ENCODE measurements around the gene AP1S3.

Gene AP1S3

DNA sequence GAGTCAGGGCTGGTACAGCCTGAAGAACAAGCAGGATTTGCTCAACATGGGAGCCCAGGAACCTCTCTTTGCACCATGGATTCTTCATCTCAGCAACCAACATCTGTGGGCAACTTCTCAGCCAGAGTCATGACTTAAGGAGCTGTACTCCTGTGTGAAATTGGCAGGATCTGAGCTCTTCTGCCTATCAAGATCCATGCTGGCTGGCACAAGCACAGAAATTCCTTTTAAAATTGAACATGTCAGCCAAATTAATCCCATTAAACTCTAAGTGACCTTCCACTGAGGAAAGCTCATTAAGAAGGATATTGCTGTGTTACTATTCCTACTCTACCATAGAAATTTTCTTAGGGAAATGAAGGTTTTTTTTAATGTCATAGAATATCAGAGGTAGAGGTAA, 124.7 kb downstream of the AP1S3 start:
- DNase-seq: no peak

DNA sequence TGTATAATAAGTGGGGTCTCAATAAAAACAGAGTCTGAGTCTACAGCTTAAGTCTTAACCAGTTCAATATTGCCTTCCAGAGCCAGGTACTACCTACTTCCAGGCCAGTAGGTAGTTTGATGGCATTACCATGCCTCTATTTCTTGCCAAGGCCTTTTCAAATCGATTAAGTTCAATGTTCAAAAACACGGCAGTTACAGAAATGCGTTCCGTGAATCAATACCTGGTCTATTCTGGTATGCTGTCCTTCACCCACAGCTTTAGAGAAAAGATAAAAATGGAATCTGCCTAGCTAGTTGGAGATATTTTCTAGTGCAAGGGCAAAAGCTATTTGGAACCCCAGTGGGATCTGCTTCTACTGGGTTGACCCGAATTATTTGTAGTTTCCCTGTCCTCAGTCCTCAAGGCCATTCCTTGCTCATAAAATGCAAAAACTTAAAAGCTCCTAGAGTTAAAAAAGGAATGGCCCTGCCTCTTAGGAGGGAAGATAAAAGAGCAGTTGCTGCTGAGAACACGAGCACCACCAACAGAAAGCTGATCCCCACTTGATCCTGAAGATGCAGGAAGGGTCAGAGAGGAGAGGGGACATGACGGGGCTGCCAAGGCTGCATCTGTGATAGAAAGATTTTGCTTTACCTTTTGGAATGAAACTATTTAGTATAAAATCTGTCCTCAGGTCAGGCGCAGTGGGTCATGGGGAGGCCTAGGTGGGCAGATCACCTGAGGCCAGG, 125.6 kb downstream of the AP1S3 start:
- no peak for DNase-seq

All from fibroblast of skin of right quadriceps (primary cell).